T-helper 1 cell (primary cell): ENCODE data around the gene SHD.

Source experiments
- DNase-seq, 5 donors: peaks; one replicate each; pipeline ENCODE4 v3.0.0-alpha.2; 2012 to 2020

SHD gene

DNA sequence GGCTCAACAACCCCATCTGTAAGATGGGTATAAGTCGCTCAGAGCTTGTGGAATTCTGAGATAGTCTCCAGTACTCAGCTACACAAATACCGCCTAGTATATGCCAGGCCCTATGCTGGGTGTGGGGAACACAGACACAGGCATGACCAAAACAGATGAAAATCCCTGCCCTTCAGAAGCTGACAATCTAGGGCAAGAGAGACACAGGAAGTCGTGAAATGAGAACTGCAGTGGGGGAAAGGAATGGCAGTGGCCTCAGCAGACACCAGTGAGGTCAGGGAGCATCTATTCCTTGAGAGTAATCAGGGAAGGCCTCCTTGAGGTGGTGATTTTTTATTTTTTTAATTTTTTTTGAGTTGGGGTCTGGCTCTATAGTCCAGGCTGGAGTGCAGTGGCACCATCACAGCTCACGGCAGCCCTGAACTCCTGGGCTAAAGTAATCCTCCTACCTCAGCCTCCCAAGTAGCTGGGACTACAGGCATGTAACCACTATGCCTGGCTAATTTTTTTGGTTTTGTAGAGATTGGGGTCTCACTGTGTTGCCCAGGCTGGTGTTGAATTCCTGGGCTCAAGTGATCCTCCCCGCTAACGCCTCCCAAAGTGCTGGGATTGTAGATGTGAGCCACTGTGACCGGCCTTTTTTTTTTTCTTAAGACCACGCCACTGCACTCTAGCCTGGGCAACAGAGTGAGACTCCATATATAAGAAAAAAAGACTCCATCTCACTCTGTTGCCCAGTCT, 19.9 kb downstream of the SHD start:
- no peak for DNase-seq

GRCh38 chr19:4300589-4300988, 21.5 kb downstream of the SHD start:
- DNase-seq: no peak

DNA sequence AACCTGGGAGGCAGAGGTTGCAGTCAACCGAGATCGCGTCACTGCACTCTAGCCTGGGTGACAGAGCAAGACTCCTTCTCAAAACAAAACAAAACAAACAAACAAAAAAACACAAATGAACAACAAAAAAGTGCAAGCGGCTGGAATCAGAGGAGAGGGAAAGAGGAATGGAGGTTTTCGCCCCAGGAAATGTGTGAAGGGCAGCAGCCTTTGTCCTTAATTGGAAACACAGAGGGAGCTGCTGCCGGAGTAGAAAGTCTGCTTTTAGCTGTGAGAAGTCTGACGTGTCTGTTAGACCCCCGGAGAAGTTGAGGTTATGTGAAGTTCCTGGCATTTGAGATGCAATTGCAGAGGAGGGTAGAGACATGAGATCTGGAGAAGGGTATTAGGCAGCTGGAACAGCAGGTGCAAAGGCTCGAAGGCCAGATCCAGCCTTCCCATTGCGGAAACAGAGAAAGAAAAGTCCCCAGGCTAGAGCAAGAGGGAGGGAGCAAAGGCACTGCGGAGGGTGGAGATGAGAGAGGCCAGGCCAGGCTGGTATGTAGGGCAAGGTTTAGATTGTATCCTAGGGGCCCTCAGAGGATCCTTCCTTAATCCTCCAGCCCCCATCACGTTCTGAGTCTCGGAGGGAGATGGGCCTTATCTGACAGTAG, 22.6 kb downstream of the SHD start:
- DNase-seq: no peak

GRCh38 chr19:4302243-4302640, 23.2 kb downstream of the SHD start, which contains the start of gene TMIGD2:
Gene TMIGD2 (minus strand): TSS chr19:4302389. CDS start chr19:4302385, 4 bp downstream.
- DNase-seq: no peak

- no peak for DNase-seq
These were observed 24.9 kb downstream of the SHD start for GRCh38 chr19:4303819-4304537.

GRCh38 chr19:4304538-4305256, 25.6 kb downstream of the SHD start, which contains the start of gene FSD1:
Gene FSD1 (plus strand): TSS chr19:4304598. CDS start chr19:4304747, 149 bp downstream.
- DNase-seq: peak in 4 of 5 donors; percentile 32 to 68 (median 44)

GRCh38 chr19:4305257-4305612, 26.2 kb downstream of the SHD start:
- DNase-seq: no peak

DNA sequence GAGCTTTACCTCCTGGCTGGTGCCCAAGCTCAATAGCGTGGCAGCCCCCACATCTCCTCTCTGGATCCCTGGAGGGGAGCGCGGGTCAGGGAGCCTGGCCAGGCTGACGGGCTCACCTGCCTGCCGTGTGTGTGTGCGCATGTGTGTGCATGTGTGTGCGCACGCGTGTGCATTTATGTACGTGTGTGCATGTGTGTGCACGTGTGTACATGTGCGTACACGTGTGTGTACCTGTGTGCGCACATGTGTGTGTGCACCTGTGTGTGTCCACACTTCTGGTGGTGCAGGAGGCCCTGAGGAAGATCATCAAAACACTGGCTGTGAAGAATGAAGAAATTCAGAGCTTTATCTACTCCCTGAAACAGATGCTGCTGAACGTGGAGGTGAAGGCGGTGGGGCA, 26.6 kb downstream of the SHD start:
- no peak for DNase-seq

DNA sequence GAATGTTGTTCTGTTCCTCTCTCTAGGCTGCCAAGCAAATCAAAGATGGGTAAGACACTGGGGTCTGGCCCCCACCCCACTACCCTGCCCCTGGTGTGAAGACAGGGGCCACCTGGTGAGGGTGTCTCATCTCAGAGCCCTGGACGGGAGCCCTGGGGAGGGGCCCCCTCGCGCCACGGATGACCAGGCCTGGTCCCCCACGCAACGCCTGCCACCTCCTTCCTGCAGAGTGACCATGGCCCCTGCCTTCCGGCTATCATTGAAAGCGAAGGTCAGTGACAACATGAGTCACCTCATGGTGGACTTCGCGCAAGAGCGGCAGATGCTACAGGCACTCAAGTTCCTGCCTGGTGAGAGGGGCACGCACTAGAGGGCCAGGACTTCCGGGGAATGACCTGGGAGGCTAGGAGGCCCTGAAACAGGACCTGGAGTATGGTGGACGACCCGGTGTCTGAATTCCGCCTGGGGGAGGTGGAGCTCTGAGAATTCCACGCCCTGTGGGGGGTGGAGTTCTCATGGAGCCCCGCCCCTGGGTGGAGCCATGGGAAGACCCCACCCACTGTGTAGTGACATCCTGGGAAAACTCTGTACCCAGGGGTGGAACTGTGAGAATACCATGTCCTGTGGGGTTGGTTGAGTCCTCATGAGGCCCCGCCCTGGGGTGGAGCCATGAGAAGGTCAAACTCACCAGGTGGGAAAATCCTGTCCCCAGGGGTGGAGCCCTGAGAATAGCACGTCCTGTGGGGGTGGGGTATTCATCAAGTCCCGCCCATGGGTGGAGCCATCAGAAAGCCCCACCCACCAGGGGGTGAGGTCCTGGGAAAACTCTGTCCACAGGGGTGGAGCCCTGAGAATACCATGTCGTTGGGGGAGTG, 31.4 kb downstream of the SHD start:
- DNase-seq: no peak

- no peak for DNase-seq
These were observed 34.9 kb downstream of the SHD start for GRCh38 chr19:4313847-4314490.

GRCh38 chr19:4316956-4317355, 37.9 kb downstream of the SHD start:
- DNase-seq: no peak

GRCh38 chr19:4318460-4318859, 39.4 kb downstream of the SHD start:
- DNase-seq: no peak

DNA sequence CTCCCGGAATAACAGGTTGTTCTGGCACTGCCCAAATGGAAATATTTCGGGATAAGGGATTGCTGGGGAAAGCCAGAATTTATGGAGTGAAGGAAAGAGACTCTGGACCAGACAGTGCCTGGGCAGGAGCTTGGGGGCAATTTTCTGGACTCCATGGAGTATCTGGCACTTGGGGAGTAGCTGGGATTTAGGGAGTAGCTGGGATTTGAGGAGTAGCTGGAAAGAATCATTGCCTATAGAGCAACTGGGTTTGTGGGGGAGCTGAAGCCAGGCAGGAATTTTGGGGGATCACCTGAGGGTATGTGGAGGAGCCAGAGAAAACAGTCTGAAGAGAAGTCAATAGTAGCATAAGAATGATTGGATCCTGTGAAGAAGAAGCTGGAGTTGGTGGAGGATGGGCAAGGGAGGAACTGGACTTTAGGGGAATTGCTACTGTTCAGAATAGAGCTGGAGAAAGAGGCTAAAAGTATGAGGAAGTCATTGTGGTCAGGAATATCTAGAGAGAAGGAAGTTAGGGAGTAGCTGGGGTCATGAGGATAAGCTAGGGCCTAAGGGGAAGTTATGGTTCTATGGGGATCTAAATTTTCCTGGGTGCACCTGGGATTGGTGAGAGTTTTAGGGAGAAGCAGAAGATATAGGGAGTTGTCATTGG, 40.1 kb downstream of the SHD start:
- DNase-seq: no peak

DNA sequence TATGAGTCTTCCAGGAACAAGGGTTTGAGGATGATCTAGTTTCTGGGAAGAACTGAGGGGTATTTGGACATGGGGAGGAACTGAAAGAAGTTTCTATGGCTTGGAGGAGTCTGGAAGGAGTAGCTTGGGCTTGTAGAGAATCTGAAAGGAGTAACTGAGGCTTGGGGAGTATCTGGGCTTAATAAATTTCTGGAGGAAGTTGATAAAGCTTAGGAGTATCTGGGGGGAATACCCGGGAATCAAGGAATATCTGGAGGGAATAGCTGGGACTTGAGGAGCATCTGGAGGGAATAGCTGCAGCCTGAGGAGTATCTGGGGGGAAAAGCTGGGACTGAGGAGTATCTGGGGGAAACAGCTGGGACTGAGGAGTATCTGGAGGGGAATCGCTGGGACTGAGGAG, 41.4 kb downstream of the SHD start:
- DNase-seq: no peak

- DNase-seq: no peak
These were observed 44.0 kb downstream of the SHD start for GRCh38 chr19:4322942-4323665.

DNA sequence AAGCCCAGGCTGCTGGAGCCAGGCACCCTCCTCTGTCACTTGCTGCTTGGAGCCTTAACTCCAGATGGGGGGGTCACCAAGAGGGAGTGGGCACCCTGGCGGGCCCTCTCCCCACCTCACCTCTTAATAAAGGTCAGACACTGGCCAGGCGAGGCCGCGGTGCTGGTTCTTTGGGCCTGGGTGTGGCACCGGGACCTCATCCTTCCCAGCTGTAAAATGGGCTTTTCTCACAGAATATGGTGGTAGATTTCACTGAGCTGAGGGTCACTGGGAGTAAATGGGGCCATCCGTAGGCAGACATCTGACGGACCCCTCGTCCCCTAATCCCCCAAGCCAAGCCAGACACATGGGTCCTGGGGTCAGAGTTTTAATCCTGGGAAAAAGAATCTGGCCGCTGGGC, 44.6 kb downstream of the SHD start:
- no peak for DNase-seq

DNA sequence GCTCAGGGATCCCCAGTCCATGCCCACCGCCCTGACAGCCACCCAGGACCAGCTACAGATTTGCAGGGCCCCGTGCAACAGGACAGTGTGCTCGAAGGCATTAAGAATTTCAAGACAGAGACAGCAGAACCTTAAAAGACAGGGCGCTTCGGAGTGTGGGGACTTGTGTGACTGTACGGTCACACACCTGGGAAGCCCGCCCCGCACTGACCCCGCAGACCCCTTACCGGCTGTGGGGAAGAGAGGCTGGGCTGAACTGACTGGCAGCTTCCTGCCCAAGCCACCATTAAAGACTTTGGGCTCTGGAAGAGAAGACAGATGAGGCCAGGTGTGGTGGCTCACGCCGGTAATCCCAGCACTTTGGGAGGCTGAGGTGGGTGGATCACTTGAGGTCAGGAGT, 45.2 kb downstream of the SHD start:
- no peak for DNase-seq

- no peak for DNase-seq
These were observed 47.3 kb downstream of the SHD start for GRCh38 chr19:4326215-4326836.

- no peak for DNase-seq
These were observed 47.8 kb downstream of the SHD start for GRCh38 chr19:4326837-4327251.
